Glomerular visceral epithelial cell (primary cell): ENCODE results near the gene MYO1E.
A peak's percentile ranks its signal among the peaks of the same experiment; 100 is the strongest.

Experiments
- DNase-seq: peaks from one replicate; pipeline ENCODE4 v3.0.0-alpha.2; 2016; ENCODE audit errors: extremely low spot score

Gene MYO1E

GRCh38 chr15:59194639-59195325 lies 177.9 kb downstream of the MYO1E start:
- DNase-seq = no peak

- peak; percentile 92 for DNase-seq
These were observed 180.8 kb downstream of the MYO1E start for GRCh38 chr15:59191855-59192237.

GRCh38 chr15:59190291-59190690 lies 182.4 kb downstream of the MYO1E start:
- DNase-seq = no peak

GRCh38 chr15:59189241-59189640 lies 183.4 kb downstream of the MYO1E start:
- no peak for DNase-seq

- no peak for DNase-seq
These were observed 186.2 kb downstream of the MYO1E start for GRCh38 chr15:59186501-59186900.

- no peak for DNase-seq
These were observed 186.9 kb downstream of the MYO1E start for GRCh38 chr15:59185725-59186124.

GRCh38 chr15:59180945-59181600 lies 191.6 kb downstream of the MYO1E start:
- peak; percentile 72 for DNase-seq

GRCh38 chr15:59179717-59180116 lies 193.0 kb downstream of the MYO1E start:
- no peak for DNase-seq

GRCh38 chr15:59178151-59178695 lies 194.4 kb downstream of the MYO1E start:
- no peak for DNase-seq

GRCh38 chr15:59177317-59177660 lies 195.4 kb downstream of the MYO1E start:
- DNase-seq = no peak

- no peak for DNase-seq
These were observed 195.9 kb downstream of the MYO1E start for GRCh38 chr15:59176653-59177316.

GRCh38 chr15:59174835-59175831 lies 197.5 kb downstream of the MYO1E start:
- DNase-seq = peak; percentile 78

- DNase-seq = no peak
These were observed 198.4 kb downstream of the MYO1E start for GRCh38 chr15:59174151-59174834.

GRCh38 chr15:59173194-59173593 lies 199.5 kb downstream of the MYO1E start:
- no peak for DNase-seq

- DNase-seq = no peak
These were observed 200.3 kb downstream of the MYO1E start for GRCh38 chr15:59172289-59172901.

GRCh38 chr15:59171067-59171397 lies 201.6 kb downstream of the MYO1E start:
- DNase-seq = no peak

- DNase-seq = peak; percentile 79
These were observed 202.2 kb downstream of the MYO1E start for GRCh38 chr15:59170295-59171066.

- peak; percentile 57 for DNase-seq
These were observed 203.4 kb downstream of the MYO1E start for GRCh38 chr15:59169251-59169708.

GRCh38 chr15:59168536-59168935 lies 204.1 kb downstream of the MYO1E start:
- DNase-seq = peak; percentile 61
